H9 (cell line): ENCODE data around the gene ADAM29. TPM values are rescaled to one million over a fixed set of nuclear protein-coding genes. Genes with fewer than 3 reads are reported as not detected.

Experiments
- DNase-seq: peaks from one replicate; pipeline ENCODE4 v3.0.0-alpha.2; 2017
- H2AFZ ChIP-seq: one replicate; pipeline ENCODE4 v1.6.1; 2013; ENCODE audit warnings: mild to moderate bottlenecking, low read length, control low read depth, moderate library complexity
- H2AK5ac ChIP-seq: 2 replicates; pipeline ENCODE4 v1.6.1; 2013; ENCODE audit warnings: low read length, control low read depth, mixed read lengths; ENCODE audit not compliant: insufficient read length
- H2BK120ac ChIP-seq: one replicate; pipeline ENCODE4 v1.6.1; 2013; ENCODE audit warnings: low read depth, mild to moderate bottlenecking, low read length, control low read depth, inconsistent platforms; ENCODE audit not compliant: poor library complexity, severe bottlenecking
- H2BK12ac ChIP-seq: 2 replicates; pipeline ENCODE4 v1.6.1; 2013; ENCODE audit warnings: low read length, control low read depth, mixed read lengths, low read depth; ENCODE audit not compliant: insufficient read length
- H2BK15ac ChIP-seq: 2 replicates; pipeline ENCODE4 v1.6.1; 2013; ENCODE audit warnings: low read depth, low read length, control low read depth
- H2BK20ac ChIP-seq: one replicate; pipeline ENCODE4 v1.6.1; 2013; ENCODE audit warnings: low read depth, mild to moderate bottlenecking, low read length, control low read depth, inconsistent platforms; ENCODE audit not compliant: poor library complexity, severe bottlenecking
- H2BK5ac ChIP-seq: 2 replicates; pipeline ENCODE4 v1.6.1; 2013; ENCODE audit warnings: low read length, control low read depth, mixed read lengths; ENCODE audit not compliant: insufficient read length
- H3K14ac ChIP-seq: 2 replicates; pipeline ENCODE4 v1.6.1; 2013; ENCODE audit warnings: low read length, control low read depth; ENCODE audit not compliant: insufficient read depth
- H3K18ac ChIP-seq: 2 replicates; pipeline ENCODE4 v1.6.1; 2013; ENCODE audit warnings: low read depth, mild to moderate bottlenecking, mixed read lengths, low read length, control low read depth; ENCODE audit not compliant: insufficient read length
- H3K23ac ChIP-seq: 2 replicates; pipeline ENCODE4 v1.6.1; 2013; ENCODE audit warnings: low read length, control low read depth, mixed read lengths, low read depth; ENCODE audit not compliant: insufficient read length
- H3K23me2 ChIP-seq: 2 replicates; pipeline ENCODE4 v1.6.1; 2013; ENCODE audit warnings: low read depth, mild to moderate bottlenecking, mixed read lengths, low read length, control low read depth; ENCODE audit not compliant: insufficient read length, poor library complexity, severe bottlenecking
- H3K27ac ChIP-seq: 2 replicates; pipeline ENCODE4 v1.5.1; 2013; ENCODE audit warnings: low read length, control low read depth, mixed read lengths, low read depth; ENCODE audit not compliant: insufficient read length
- H3K27me3 ChIP-seq: 2 replicates; pipeline ENCODE4 v1.6.1; 2013; ENCODE audit warnings: low read length, control low read depth, inconsistent platforms; ENCODE audit not compliant: insufficient read depth
- H3K4ac ChIP-seq: 2 replicates; pipeline ENCODE4 v1.6.1; 2013; ENCODE audit warnings: low read depth, mild to moderate bottlenecking, control low read depth, inconsistent platforms, low read length, moderate library complexity
- H3K4me1 ChIP-seq: 2 replicates; pipeline ENCODE4 v1.6.1; 2013; ENCODE audit warnings: low read length, control low read depth, inconsistent platforms; ENCODE audit not compliant: insufficient read depth
- H3K4me2 ChIP-seq: 2 replicates; pipeline ENCODE4 v1.6.1; 2013; ENCODE audit warnings: low read length, control low read depth, mixed read lengths; ENCODE audit not compliant: insufficient read length, insufficient read depth
- H3K56ac ChIP-seq: 2 replicates; pipeline ENCODE4 v1.6.1; 2013; ENCODE audit warnings: low read depth, mild to moderate bottlenecking, mixed read lengths, low read length, control low read depth; ENCODE audit not compliant: insufficient read length
- H3K79me1 ChIP-seq: 2 replicates; pipeline ENCODE4 v1.6.1; 2013; ENCODE audit warnings: low read depth, mild to moderate bottlenecking, moderate library complexity, low read length, control low read depth, inconsistent platforms; ENCODE audit not compliant: insufficient read depth, poor library complexity, severe bottlenecking
- H3K79me2 ChIP-seq: 2 replicates; pipeline ENCODE4 v1.6.1; 2013; ENCODE audit warnings: low read length, control low read depth, inconsistent platforms; ENCODE audit not compliant: insufficient read depth
- H3K9ac ChIP-seq: 2 replicates; pipeline ENCODE4 v1.6.1; 2013; ENCODE audit warnings: low read length, control low read depth, mixed read lengths; ENCODE audit not compliant: insufficient read length; ENCODE audit errors: extremely low read depth
- H3K9me3 ChIP-seq: one replicate; pipeline ENCODE4 v1.6.1; 2013; ENCODE audit warnings: low read depth, low read length, inconsistent platforms; ENCODE audit not compliant: control insufficient read depth
- H3T11ph ChIP-seq: one replicate; pipeline ENCODE4 v1.6.1; 2013; ENCODE audit warnings: mild to moderate bottlenecking, low read length, control low read depth, inconsistent platforms
- H4K20me1 ChIP-seq: one replicate; pipeline ENCODE4 v1.6.1; 2013; ENCODE audit not compliant: control insufficient read depth, insufficient read length, insufficient read depth
- H4K5ac ChIP-seq: 2 replicates; pipeline ENCODE4 v1.6.1; 2013; ENCODE audit warnings: low read depth, mild to moderate bottlenecking, mixed read lengths, low read length, control low read depth; ENCODE audit not compliant: insufficient read length
- H4K8ac ChIP-seq: replicated peaks from 2 replicates; pipeline ENCODE4 v1.6.1; 2013; ENCODE audit warnings: low read length, control low read depth, mixed read lengths, low read depth; ENCODE audit not compliant: insufficient read length
- H4K91ac ChIP-seq: 2 replicates; pipeline ENCODE4 v1.6.1; 2013; ENCODE audit warnings: low read depth, mild to moderate bottlenecking, moderate library complexity, mixed read lengths, low read length, control low read depth; ENCODE audit not compliant: insufficient read length
- H3K27ac Mint-ChIP-seq, 3 experiments: 2 replicates in 2 of 3; 3 replicates in 1 of 3; pipeline ENCODE4 v1.8.0; 2020 to 2021; ENCODE audit warnings: mixed read lengths in 3 of 3, mild to moderate bottlenecking in 1 of 3, moderate library complexity in 1 of 3
- H3K27me3 Mint-ChIP-seq: 2 replicates; pipeline ENCODE4 v1.8.0; 2021; ENCODE audit warnings: low read depth, mild to moderate bottlenecking, moderate library complexity, mixed read lengths
- H3K36me3 Mint-ChIP-seq, 3 experiments: 2 replicates in 2 of 3; 3 replicates in 1 of 3; pipeline ENCODE4 v1.8.0; 2020 to 2021; ENCODE audit warnings: low read depth in 3 of 3, mixed read lengths in 3 of 3; ENCODE audit not compliant: insufficient read depth in 1 of 3
- H3K4me1 Mint-ChIP-seq, 2 experiments: 2 replicates each; pipeline ENCODE4 v1.8.0; 2020; ENCODE audit warnings: mixed read lengths in 2 of 2
- H3K4me3 Mint-ChIP-seq, 2 experiments: 2 replicates in 1 of 2; 3 replicates in 1 of 2; pipeline ENCODE4 v1.8.0; 2020 to 2021; ENCODE audit warnings: mild to moderate bottlenecking in 2 of 2, mixed read lengths in 2 of 2, moderate library complexity in 1 of 2
- H3K9me3 Mint-ChIP-seq, 2 experiments: 2 replicates in 1 of 2; 3 replicates in 1 of 2; pipeline ENCODE4 v1.8.0; 2020; ENCODE audit warnings: mild to moderate bottlenecking in 2 of 2, mixed read lengths in 2 of 2, moderate library complexity in 1 of 2
- WGBS: extraction: QIAGEN DNeasy Blood & Tissue Kit; methylation state at CpG from one replicate; pipeline ENCODE4 v1.1.7; 2013; ENCODE audit warnings: missing lambda C conversion rate, low lambda C conversion rate, mixed read lengths; ENCODE audit not compliant: insufficient read length; ENCODE audit errors: extremely low coverage; 5-methylcytosine and 5-hydroxymethylcytosine counted together
- total RNA-seq: library from RNA; stranded (reverse); gene quantifications from 2 replicates; pipeline ENCODE4 v1.2.1, GENCODE V29; 2021
- TF ChIP-seq, protein P1 (sequence below): fragments of 200-600 bp; sonication (generic); conservative IDR thresholded peaks from 3 replicates; pipeline ENCODE4 v1.8.0; 2021; ENCODE audit warnings: antibody characterized with exemption, mild to moderate bottlenecking

Gene ADAM29
- total RNA-seq, 1 experiment from 2014 or later: not detected

DNA sequence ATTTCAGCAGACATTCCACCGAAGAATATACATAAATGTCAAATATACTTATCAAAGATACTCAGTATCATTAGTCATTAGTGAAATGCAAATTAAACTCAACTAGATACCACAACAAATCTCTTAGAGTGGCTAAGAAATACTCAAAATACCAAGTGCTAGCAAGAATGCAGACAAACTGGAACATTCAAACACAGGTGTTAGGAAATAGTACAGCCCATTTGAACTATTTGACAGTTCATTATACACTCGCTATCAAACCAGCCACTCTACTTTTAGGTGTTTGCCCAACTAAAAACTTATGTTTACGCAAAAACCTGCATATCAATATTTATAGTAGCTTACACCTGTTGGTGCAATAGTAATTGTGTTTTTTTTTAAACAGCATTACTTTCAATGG is 8.8 kb downstream of the ADAM29 start:
- Histone ChIP-seq H3K4me2 (no peak overlapping the region), H2AFZ (no peak overlapping the region), H3K56ac (no peak overlapping the region), H3K79me1 (no peaks in the 10 kb centered on the region), H2BK12ac (no peak overlapping the region), H2BK5ac (no peak overlapping the region), H3K4me1 (no peaks in the 10 kb centered on the region), H4K5ac (no peak overlapping the region), H3K14ac (no peak overlapping the region), H3T11ph (no peak overlapping the region), H2BK20ac (no peak overlapping the region), H3K27me3 (no peaks in the 10 kb centered on the region), H2BK15ac (no peak overlapping the region), H3K79me2 (no peaks in the 10 kb centered on the region), H4K20me1 (no peaks in the 10 kb centered on the region), H3K9me3 (no peaks in the 10 kb centered on the region), H3K9ac (no peak overlapping the region), H3K23ac (no peak overlapping the region), H4K8ac (no peak overlapping the region), H2BK120ac (no peak overlapping the region), H3K4ac (no peak overlapping the region), H2AK5ac (no peak overlapping the region), H4K91ac (no peak overlapping the region), H3K18ac (no peak overlapping the region), H3K27ac (no peak overlapping the region), H3K23me2 (no peaks in the 10 kb centered on the region)
- no peak for DNase-seq
- TF ChIP-seq, protein P1, sequence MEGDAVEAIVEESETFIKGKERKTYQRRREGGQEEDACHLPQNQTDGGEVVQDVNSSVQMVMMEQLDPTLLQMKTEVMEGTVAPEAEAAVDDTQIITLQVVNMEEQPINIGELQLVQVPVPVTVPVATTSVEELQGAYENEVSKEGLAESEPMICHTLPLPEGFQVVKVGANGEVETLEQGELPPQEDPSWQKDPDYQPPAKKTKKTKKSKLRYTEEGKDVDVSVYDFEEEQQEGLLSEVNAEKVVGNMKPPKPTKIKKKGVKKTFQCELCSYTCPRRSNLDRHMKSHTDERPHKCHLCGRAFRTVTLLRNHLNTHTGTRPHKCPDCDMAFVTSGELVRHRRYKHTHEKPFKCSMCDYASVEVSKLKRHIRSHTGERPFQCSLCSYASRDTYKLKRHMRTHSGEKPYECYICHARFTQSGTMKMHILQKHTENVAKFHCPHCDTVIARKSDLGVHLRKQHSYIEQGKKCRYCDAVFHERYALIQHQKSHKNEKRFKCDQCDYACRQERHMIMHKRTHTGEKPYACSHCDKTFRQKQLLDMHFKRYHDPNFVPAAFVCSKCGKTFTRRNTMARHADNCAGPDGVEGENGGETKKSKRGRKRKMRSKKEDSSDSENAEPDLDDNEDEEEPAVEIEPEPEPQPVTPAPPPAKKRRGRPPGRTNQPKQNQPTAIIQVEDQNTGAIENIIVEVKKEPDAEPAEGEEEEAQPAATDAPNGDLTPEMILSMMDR: no peak
- Mint-ChIP-seq H3K36me3 (peaks cover 0 to 4% (median 1%) of the 10 kb centered on the region in 3 experiments; a peak in 1 of 7 replicates), H3K27me3 (no peaks in the 10 kb centered on the region), H3K4me3 (no peak overlapping the region), H3K9me3 (peaks cover 3% of the 10 kb centered on the region in 2 experiments; a peak in 2 of 5 replicates), H3K27ac (no peak overlapping the region), H3K4me1 (peaks cover 13 to 15% of the 10 kb centered on the region in 2 experiments)
- no CpG with 5 or more reads among the region's 3 CpGs for WGBS
